Kidney tubule cell (primary cell): Measurements from ENCODE around the gene NAT9.

Experiments used
- DNase-seq: peaks from one replicate; pipeline ENCODE4 v3.0.0-alpha.2; 2018; ENCODE audit warnings: low spot score

Gene NAT9

DNA sequence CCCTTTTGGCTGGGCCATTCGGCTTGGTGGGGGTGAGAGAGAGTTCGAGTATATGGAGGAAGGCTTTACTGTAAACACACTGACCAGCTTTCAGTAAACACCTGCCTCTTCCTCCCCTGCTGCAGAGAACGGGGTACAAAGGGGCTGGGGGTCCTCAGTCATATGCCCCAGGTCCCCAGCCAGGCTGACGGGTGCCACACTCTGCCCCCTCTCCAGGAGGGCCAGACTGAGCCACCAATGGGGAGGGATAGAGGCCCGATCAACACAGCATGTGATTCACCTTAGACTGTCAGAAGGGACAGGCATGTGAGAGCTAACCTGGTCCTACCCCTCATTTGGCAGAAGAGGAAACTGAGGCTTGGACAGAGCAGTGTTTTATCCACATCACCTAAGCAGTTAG lies 14.7 kb downstream of the NAT9 start:
- DNase-seq, result no peak

DNA sequence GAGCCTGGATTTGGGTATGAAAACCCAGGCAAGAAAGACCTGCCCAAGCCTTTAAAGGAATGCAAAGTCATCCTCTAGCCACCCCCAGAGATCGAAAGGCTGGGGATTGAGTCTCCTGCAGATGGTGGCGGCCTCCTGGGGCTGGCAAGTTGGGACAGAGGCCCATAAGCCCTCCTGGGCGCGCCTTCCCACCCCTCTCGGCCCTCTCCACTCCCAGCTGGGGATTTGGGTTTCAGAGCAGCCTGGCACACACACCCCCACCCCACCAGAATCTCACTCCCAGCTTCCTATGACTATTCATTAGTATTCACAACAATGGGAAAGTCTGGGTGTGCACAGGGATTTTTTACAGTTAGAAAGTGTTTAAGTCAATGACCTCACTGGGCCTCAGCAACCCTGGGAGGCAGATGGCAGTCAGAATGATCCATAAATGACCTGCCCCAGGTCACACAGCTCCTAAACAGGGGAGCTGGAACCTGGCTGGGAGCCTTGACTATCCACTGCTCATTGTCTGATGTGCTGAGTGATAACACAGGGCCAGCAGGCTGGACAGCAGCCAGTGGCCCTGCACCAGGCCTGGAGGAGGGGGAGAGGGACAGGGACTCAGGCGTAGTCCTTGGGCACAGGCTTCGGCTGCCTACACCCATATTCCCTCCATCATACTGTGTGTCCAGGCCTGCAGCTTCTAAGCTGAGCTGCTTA lies 15.6 kb downstream of the NAT9 start:
- DNase-seq, result peak; percentile 37

DNA sequence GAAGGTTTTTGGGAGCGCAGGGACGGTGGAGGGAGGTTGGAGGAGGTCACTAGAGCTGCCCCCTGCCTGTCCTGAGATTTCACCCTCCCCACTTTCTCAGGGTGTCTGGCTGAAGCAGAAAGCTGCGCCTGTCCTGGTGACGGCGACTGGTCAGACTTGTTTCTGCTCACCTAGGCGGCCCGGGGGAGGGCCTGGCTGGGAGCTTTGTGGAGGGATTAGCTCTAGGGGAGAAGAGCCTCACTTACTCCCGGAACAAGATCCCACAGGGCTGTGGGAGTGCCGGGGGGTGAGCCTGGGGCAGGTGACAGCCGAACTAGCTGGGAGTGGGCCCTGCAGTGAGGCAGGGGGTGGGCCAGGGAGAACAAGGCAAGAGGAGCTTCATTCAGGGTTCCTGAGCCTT lies 16.2 kb downstream of the NAT9 start:
- DNase-seq, result no peak

GRCh38 chr17:74759243-74759801 lies 16.8 kb downstream of the NAT9 start:
- peak; percentile 51 for DNase-seq

- DNase-seq, result peak; percentile 60
Measured at GRCh38 chr17:74758848-74759168, 17.3 kb downstream of the NAT9 start.

DNA sequence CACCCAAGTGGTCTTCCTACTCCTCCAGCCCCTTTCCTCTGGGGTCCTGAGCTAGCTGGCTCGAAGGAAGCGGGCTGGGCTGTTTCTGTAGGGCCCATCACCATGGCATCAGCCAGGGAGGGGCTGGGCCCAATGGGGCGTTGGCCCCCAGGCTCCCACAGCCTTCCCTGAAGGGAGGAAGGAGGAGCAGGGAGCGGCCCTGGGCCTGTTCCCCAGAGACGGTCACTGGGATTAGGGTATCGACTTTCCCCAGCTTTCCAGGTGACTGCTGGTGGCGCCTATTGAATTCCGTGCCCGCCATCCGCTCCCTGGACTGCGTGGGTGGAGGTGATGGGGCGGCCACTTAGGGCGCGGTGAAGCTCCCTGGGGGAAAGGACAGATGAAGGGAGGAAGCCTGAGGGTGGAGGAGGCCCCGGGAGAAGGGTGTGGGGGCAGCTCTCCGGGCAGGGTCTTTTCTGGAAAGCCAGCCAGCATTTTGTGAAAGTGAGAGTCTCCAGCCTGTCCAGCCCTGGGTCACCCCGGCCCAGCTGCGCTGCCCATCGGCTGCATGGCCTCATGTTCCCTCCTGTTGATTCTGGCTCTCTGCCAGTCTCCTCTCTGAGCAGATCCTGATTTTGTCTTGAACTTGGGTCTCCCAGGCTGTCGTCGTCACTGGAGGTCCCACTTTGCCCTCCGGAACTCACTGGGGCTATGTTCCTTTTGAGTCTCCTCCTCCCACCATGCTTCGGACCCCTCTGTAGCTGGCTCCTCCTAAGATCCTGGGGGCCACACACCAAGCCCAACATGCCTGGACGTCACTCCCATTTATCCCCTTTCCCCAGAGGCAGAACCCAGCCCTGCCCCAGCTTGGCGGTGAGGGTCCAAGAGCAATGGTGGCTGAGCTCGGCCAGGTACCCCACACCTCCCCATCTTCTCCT lies 18.0 kb downstream of the NAT9 start:
- DNase-seq, result peak; percentile 48

- no peak for DNase-seq
Measured at GRCh38 chr17:74757502-74757901, 18.6 kb downstream of the NAT9 start.

- no peak for DNase-seq
Measured at GRCh38 chr17:74756891-74757290, 19.3 kb downstream of the NAT9 start.

GRCh38 chr17:74755533-74755932 lies 20.6 kb downstream of the NAT9 start:
- DNase-seq, result no peak

DNA sequence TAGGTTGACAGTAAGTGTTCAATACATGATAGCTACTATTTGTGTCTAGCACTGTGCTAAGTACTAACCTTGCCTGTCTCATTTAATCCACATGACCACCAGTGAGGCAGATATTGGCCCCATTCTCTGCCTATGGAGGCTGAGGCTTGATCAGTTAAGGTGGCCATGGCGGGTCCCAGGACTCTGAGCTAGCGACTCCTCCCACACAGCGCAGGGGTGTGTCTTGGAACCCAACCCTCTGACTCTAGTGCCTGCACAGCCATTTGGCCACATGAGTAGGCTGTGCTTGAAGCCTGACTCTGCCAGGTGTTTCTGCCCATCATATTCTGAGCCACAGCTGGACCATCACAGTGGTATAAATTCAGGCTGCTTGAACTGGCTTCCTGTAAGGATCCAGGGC lies 21.3 kb downstream of the NAT9 start:
- no peak for DNase-seq

DNA sequence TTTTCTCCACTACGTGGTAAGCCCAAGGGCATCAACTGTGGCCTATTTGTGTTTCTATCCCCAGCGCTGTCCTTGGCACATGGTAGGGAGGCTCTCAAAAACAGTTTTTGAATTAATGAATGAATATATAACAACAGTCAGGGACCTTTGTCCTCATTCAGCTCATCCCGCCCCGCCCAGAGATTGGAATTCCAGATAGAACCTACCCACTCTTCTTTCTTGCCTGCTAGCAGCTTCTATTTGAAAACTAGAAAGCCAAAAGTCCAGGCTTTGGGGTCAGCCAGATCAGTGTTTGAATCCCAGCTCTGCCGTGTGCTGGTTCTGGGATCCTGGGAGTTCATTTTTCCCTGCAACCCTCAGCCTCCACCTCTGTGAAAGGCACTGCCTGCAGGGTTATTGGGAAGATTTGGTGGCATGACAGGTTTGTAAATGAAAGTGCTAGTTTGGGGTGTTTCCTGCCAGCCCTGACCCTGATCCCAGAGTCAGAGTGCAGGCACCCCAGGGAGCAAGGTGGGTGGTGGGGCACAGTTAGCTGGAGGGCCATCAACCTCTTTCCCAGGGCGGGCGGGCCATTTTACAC lies 23.2 kb downstream of the NAT9 start:
- no peak for DNase-seq

DNA sequence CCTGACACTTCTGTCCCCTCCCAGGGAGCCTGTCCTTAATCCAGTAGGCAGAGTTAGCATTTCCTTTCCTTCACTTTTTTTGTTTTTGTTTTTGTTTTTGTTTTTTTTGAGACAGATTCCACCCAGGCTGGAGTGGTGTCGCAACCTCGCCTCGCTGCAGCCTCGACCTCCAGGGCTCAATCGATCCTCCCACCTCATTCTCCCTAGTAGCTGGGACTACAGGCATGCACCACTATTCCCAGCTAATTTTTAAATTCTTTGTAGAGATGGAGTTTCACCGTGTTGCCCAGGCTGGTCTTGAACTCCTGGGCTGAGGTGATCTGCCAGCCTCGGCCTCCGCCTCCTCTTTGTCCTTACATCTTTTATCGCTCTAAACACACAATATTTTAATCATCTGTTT lies 23.7 kb downstream of the NAT9 start:
- no peak for DNase-seq

GRCh38 chr17:74750327-74751069 lies 25.6 kb downstream of the NAT9 start:
- DNase-seq, result peak; percentile 57

GRCh38 chr17:74750039-74750326 lies 26.2 kb downstream of the NAT9 start:
- DNase-seq, result no peak

DNA sequence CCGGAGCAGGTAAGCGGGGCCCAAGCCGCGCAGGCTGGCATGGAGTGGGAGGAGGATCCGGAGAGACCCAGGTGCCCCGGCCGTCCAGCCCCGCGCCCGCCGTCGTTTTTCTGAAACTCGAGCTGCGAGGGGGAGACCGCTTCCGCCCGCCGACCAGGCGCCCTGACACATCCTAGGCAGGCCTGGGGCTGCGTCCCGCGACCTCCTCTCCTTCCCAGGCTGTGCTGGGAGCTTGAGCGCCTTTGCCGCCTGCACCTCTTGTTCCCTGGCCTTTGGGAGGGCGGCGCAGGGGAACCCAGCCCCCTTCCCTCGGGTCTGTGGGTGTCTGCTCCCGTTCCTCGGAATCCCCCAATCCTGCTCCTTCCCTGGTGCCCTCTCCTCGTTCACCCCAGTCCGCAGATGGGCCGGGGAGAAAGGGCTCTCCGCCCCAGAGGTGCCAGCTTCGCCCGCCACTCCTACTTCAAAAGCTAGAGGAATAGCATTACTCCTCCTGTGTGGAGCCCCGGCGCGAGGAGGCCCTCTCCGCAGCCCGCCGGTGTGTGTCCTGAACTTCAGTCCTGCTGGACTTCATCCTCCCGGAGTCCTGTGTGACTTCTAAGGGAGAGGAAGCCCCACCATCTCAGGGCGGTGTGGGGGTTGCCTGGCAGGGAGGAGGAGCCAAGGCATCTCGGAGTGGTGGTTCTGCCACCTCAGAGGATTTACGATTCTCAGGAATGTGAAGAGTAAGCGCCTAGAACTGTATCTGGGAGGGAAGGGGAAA lies 26.7 kb downstream of the NAT9 start:
- peak; percentile 83 for DNase-seq

DNA sequence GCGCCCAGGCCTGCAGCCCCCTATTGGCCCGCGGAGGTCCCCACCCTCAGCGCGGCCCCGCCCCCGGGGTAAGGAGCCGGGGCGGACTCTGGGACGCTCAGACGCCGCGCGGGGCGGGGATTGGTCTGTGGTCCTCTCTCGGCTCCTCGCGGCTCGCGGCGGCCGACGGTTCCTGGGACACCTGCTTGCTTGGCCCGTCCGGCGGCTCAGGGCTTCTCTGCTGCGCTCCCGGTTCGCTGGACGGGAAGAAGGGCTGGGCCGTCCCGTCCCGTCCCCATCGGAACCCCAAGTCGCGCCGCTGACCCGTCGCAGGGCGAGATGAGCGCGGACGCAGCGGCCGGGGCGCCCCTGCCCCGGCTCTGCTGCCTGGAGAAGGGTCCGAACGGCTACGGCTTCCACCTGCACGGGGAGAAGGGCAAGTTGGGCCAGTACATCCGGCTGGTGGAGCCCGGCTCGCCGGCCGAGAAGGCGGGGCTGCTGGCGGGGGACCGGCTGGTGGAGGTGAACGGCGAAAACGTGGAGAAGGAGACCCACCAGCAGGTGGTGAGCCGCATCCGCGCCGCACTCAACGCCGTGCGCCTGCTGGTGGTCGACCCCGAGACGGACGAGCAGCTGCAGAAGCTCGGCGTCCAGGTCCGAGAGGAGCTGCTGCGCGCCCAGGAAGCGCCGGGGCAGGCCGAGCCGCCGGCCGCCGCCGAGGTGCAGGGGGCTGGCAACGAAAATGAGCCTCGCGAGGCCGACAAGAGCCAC lies 27.4 kb downstream of the NAT9 start, which contains the start of gene NHERF1:
NHERF1 (plus strand) TSS at position 100 of the 750 bp plus-strand sequence; CDS start at position 319, 219 bp downstream.
- DNase-seq, result peak; percentile 95

GRCh38 chr17:74748279-74748528 lies 27.9 kb downstream of the NAT9 start:
- DNase-seq, result no peak

GRCh38 chr17:74746922-74747321 lies 29.2 kb downstream of the NAT9 start:
- DNase-seq, result no peak

DNA sequence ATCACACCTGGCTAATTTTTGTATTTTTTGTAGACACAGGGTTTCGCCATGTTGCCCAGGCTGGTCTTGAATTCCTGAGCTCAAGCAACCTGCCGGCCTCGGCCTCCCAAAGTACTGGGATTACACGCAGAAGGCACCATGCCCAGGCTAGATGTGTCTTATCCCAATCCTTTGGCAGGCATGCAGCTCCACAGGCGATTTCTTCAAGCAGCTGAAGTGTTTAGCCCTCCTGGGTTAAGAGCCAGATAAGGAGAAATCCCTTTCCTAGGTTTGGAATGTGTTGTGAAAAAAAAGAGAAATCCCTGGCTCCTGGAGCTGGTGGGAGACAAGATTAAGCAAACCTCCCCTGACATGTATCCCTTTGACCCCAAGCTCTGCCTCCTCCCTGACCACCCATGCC lies 29.8 kb downstream of the NAT9 start:
- no peak for DNase-seq

GRCh38 chr17:74745548-74746177 lies 30.5 kb downstream of the NAT9 start:
- no peak for DNase-seq
